ENCODE results near the gene RANBP1. TPM values are rescaled to one million over a fixed set of nuclear protein-coding genes. Genes with fewer than 3 reads are reported as not detected.

The RANBP1 gene
- total RNA-seq, 1 donor from 2014 or later, result 133 TPM

GRCh38 chr22:20130731-20131596, 15.1 kb downstream of the RANBP1 start:
- CTCF ChIA-PET, result no interaction called here
- no peak for TF ChIP-seq CTCF (IDR thresholded peaks at IDR 0.05)
- Mint-ChIP-seq H3K36me3 (ENCODE audit: low read depth) (peaks cover 25% of the 10 kb centered on the region), H3K27me3 (no peaks in the 10 kb centered on the region), H3K27ac (no peak overlapping the region), H3K4me1 (peaks cover 34% of the 10 kb centered on the region), H3K4me3 (peak overlapping the region; percentile 70), H3K9me3 (no peaks in the 10 kb centered on the region)
- ATAC-seq (ENCODE audit: low read depth) (peak; percentile 83), DNase-seq (peak; percentile 75)
- POLR2A ChIA-PET, result interaction anchor here (1.3 kb wide), 1 partner anchor 13 kb away, joined by 8 read pairs; the partner anchor contains the start of gene TRMT2A
- intact Hi-C loops (cut with micrococcal nuclease), result loop anchor here (1.0 to 5.0 kb wide), 8 partner anchors 14 to 728 kb away; partner anchors contain the start of genes DGCR8, HIRA, KLHL22 and MRPL40

GRCh38 chr22:20131597-20131858, 15.6 kb downstream of the RANBP1 start, which contains the start of gene ZDHHC8:
Gene ZDHHC8, plus strand, starts transcription at chr22:20131804. Its CDS starts 144 bp downstream, at chr22:20131948.
- ATAC-seq (ENCODE audit: low read depth) (peak; percentile 69), DNase-seq (no peak)
- Mint-ChIP-seq H3K27me3 (no peaks in the 10 kb centered on the region), H3K9me3 (no peaks in the 10 kb centered on the region), H3K36me3 (ENCODE audit: low read depth) (peaks cover 19% of the 10 kb centered on the region), H3K27ac (no peak within 1 kb of the TSS), H3K4me3 (peak within 1 kb of the TSS; percentile 73), H3K4me1 (peaks cover 36% of the 10 kb centered on the region)
- intact Hi-C loops (cut with micrococcal nuclease), result loop anchor here (1.0 to 5.0 kb wide), 8 partner anchors 14 to 727 kb away; partner anchors contain the start of genes DGCR8, HIRA, KLHL22 and MRPL40
- ChIA-PET CTCF (no interaction called here), POLR2A (interaction anchor here (1.3 kb wide), 1 partner anchor 14 kb away, joined by 8 read pairs; the partner anchor contains the start of gene TRMT2A)
- TF ChIP-seq CTCF (IDR thresholded peaks at IDR 0.05), result no peak

- intact Hi-C loops (cut with micrococcal nuclease), result loop anchor here (1.0 to 5.0 kb wide), 8 partner anchors 15 to 727 kb away; partner anchors contain the start of genes DGCR8, HIRA, KLHL22 and MRPL40
- ChIA-PET CTCF (no interaction called here), POLR2A (no interaction called here)
- ATAC-seq (ENCODE audit: low read depth) (no peak), DNase-seq (peak; percentile 35)
- no peak overlapping the region for H3K27ac Mint-ChIP-seq
- peak overlapping the region; percentile 73 for H3K4me3 Mint-ChIP-seq
- TF ChIP-seq CTCF (IDR thresholded peaks at IDR 0.05), result no peak
- H3K36me3 Mint-ChIP-seq (ENCODE audit: low read depth), result peaks cover 14% of the 10 kb centered on the region
- H3K9me3 Mint-ChIP-seq, result no peaks in the 10 kb centered on the region
- H3K27me3 Mint-ChIP-seq, result no peaks in the 10 kb centered on the region
- peaks cover 36% of the 10 kb centered on the region for H3K4me1 Mint-ChIP-seq
These were observed 16.2 kb downstream of the RANBP1 start for GRCh38 chr22:20131859-20132685.

- TF ChIP-seq CTCF (IDR thresholded peaks at IDR 0.05), result no peak
- no peaks in the 10 kb centered on the region for H3K9me3 Mint-ChIP-seq
- CTCF ChIA-PET, result no interaction called here
- POLR2A ChIA-PET, result no interaction called here
- peak overlapping the region; percentile 73 for H3K4me3 Mint-ChIP-seq
- H3K27me3 Mint-ChIP-seq, result no peaks in the 10 kb centered on the region
- intact Hi-C loops (cut with micrococcal nuclease), result loop anchor here (5.0 kb wide), 2 partner anchors 365 to 700 kb away; partner anchors contain the start of genes HIRA, KLHL22 and MRPL40
- no peak overlapping the region for H3K27ac Mint-ChIP-seq
- H3K4me1 Mint-ChIP-seq, result peaks cover 41% of the 10 kb centered on the region
- peaks cover 7% of the 10 kb centered on the region for H3K36me3 Mint-ChIP-seq (ENCODE audit: low read depth)
- no peak for DNase-seq
- ATAC-seq (ENCODE audit: low read depth), result no peak
These were observed 16.9 kb downstream of the RANBP1 start for GRCh38 chr22:20132686-20133246.
